Measurements from ENCODE around the gene PRAMEF1. TPM values are rescaled to one million over a fixed set of nuclear protein-coding genes. Genes with fewer than 3 reads are reported as not detected.

Gene PRAMEF1
- total RNA-seq, 2 experiments from 2014 or later, result not detected

GRCh38 chr1:12772520-12772919, 18.7 kb upstream of the PRAMEF1 start:
- intact Hi-C loops (cut with micrococcal nuclease; ENCODE audit: unreplicated experiment), result no loop called here
- no peaks in the 10 kb centered on the region for H3K4me1 ChIP-seq (ENCODE audit: insufficient read depth, low read length, poor library complexity, severe bottlenecking)

GRCh38 chr1:12773438-12773837, 17.8 kb upstream of the PRAMEF1 start, which contains the start of gene PRAMEF12:
PRAMEF12 (plus strand) TSS chr1:12773738; CDS start chr1:12774868, 1,130 bp downstream.
- Histone ChIP-seq H3K9me2 (ENCODE audit: insufficient read depth, low read length) (no peaks in the 10 kb centered on the region), H3K79me2 (ENCODE audit: insufficient read depth, low read depth, low read length) (no peaks in the 10 kb centered on the region), H3K4me3 (ENCODE audit: low read depth, low read length, poor library complexity, severe bottlenecking) (no peak within 1 kb of the TSS), H2AFZ (ENCODE audit: low read length) (no peak within 1 kb of the TSS), H3K36me3 (ENCODE audit: insufficient read depth, low read length) (no peaks in the 10 kb centered on the region), H3K9me3 (ENCODE audit: low read length) (no peaks in the 10 kb centered on the region), H3K4me2 (ENCODE audit: low read length) (no peak within 1 kb of the TSS), H3K27ac (ENCODE audit: low read depth, low read length, poor library complexity, severe bottlenecking) (no peak within 1 kb of the TSS), H4K20me1 (ENCODE audit: insufficient read depth, low read length) (no peaks in the 10 kb centered on the region), H3K4me1 (ENCODE audit: insufficient read depth, low read length, poor library complexity, severe bottlenecking) (no peaks in the 10 kb centered on the region)
- ChIA-PET CTCF (ENCODE audit: unreplicated experiment) (no interaction called here), POLR2A (no interaction called here)
- TF ChIP-seq EZH2phosphoT487 (IDR thresholded peaks at IDR 0.05; ENCODE audit: borderline replicate concordance, low read depth, low read length) (no peak), CTCF (conservative IDR thresholded peaks at IDR 0.05; ENCODE audit: low read length) (no peak)
- no TSS peak for BruUV-seq (replicated peaks)
- intact Hi-C loops (cut with micrococcal nuclease; ENCODE audit: unreplicated experiment), result no loop called here
- no peak for DNase-seq (ENCODE audit: low spot score)

More at GRCh38 chr1:12772520-12772919, 18.7 kb upstream of the PRAMEF1 start:
- no peaks in the 10 kb centered on the region for H4K20me1 ChIP-seq (ENCODE audit: insufficient read depth, low read length)
- no peak overlapping the region for H3K27ac ChIP-seq (ENCODE audit: low read depth, low read length, poor library complexity, severe bottlenecking)
- H2AFZ ChIP-seq (ENCODE audit: low read length), result no peak overlapping the region
- ChIA-PET POLR2A (no interaction called here), CTCF (ENCODE audit: unreplicated experiment) (no interaction called here)
- no peaks in the 10 kb centered on the region for H3K36me3 ChIP-seq (ENCODE audit: insufficient read depth, low read length)
- no peak overlapping the region for H3K4me2 ChIP-seq (ENCODE audit: low read length)
- BruUV-seq (replicated peaks), result no TSS peak
- no peak overlapping the region for H3K4me3 ChIP-seq (ENCODE audit: low read depth, low read length, poor library complexity, severe bottlenecking)
- no peak for DNase-seq (ENCODE audit: low spot score)
- H3K9me2 ChIP-seq (ENCODE audit: insufficient read depth, low read length), result no peaks in the 10 kb centered on the region
- H3K79me2 ChIP-seq (ENCODE audit: insufficient read depth, low read depth, low read length), result no peaks in the 10 kb centered on the region
- no peaks in the 10 kb centered on the region for H3K9me3 ChIP-seq (ENCODE audit: low read length)
- no peak for TF ChIP-seq CTCF (conservative IDR thresholded peaks at IDR 0.05; ENCODE audit: low read length)
- TF ChIP-seq EZH2phosphoT487 (IDR thresholded peaks at IDR 0.05; ENCODE audit: borderline replicate concordance, low read depth, low read length), result no peak

GRCh38 chr1:12774801-12775345, 16.3 kb upstream of the PRAMEF1 start:
- ChIA-PET CTCF (ENCODE audit: unreplicated experiment) (no interaction called here), POLR2A (no interaction called here)
- intact Hi-C loops (cut with micrococcal nuclease; ENCODE audit: unreplicated experiment), result no loop called here

More at GRCh38 chr1:12774801-12775345, 16.3 kb upstream of the PRAMEF1 start:
- no peak overlapping the region for H3K4me2 ChIP-seq (ENCODE audit: low read length)
- DNase-seq (ENCODE audit: low spot score), result no peak
- no peaks in the 10 kb centered on the region for H4K20me1 ChIP-seq (ENCODE audit: insufficient read depth, low read length)
- H3K79me2 ChIP-seq (ENCODE audit: insufficient read depth, low read depth, low read length), result no peaks in the 10 kb centered on the region
- BruUV-seq (replicated peaks), result no TSS peak
- no peaks in the 10 kb centered on the region for H3K9me3 ChIP-seq (ENCODE audit: low read length)
- no peak overlapping the region for H2AFZ ChIP-seq (ENCODE audit: low read length)
- no peaks in the 10 kb centered on the region for H3K36me3 ChIP-seq (ENCODE audit: insufficient read depth, low read length)
- no peak overlapping the region for H3K27ac ChIP-seq (ENCODE audit: low read depth, low read length, poor library complexity, severe bottlenecking)
- TF ChIP-seq CTCF (conservative IDR thresholded peaks at IDR 0.05; ENCODE audit: low read length) (no peak), EZH2phosphoT487 (IDR thresholded peaks at IDR 0.05; ENCODE audit: borderline replicate concordance, low read depth, low read length) (no peak)
- H3K9me2 ChIP-seq (ENCODE audit: insufficient read depth, low read length), result no peaks in the 10 kb centered on the region
- H3K4me3 ChIP-seq (ENCODE audit: low read depth, low read length, poor library complexity, severe bottlenecking), result no peak overlapping the region
- H3K4me1 ChIP-seq (ENCODE audit: insufficient read depth, low read length, poor library complexity, severe bottlenecking), result no peaks in the 10 kb centered on the region

Measured in OCI-LY7 (cell line).